Glutamatergic neuron (in vitro differentiated cells): ENCODE measurements around the gene NUP62. TPM values are rescaled to one million over a fixed set of nuclear protein-coding genes. Genes with fewer than 3 reads are reported as not detected.
A peak's percentile ranks its signal among the peaks of the same experiment; 100 is the strongest.

Experiments used
- DNase-seq: peaks from one replicate; pipeline ENCODE4 v3.0.0; 2022
- H3K27ac Mint-ChIP-seq: one replicate; pipeline ENCODE4 v1.8.0; 2020; ENCODE audit warnings: mild to moderate bottlenecking, mixed read lengths, inconsistent platforms; ENCODE audit not compliant: unreplicated experiment
- H3K27me3 Mint-ChIP-seq: one replicate; pipeline ENCODE4 v1.8.0; 2020; ENCODE audit warnings: mild to moderate bottlenecking, moderate library complexity, mixed read lengths, inconsistent platforms; ENCODE audit not compliant: unreplicated experiment
- H3K36me3 Mint-ChIP-seq: one replicate; pipeline ENCODE4 v1.8.0; 2020; ENCODE audit warnings: mild to moderate bottlenecking, mixed read lengths, inconsistent platforms; ENCODE audit not compliant: unreplicated experiment
- H3K4me1 Mint-ChIP-seq: one replicate; pipeline ENCODE4 v1.8.0; 2020; ENCODE audit warnings: mild to moderate bottlenecking, low read depth, mixed read lengths, inconsistent platforms; ENCODE audit not compliant: unreplicated experiment
- H3K4me3 Mint-ChIP-seq: one replicate; pipeline ENCODE4 v1.8.0; 2020; ENCODE audit warnings: mild to moderate bottlenecking, mixed read lengths, inconsistent platforms; ENCODE audit not compliant: unreplicated experiment
- H3K9me3 Mint-ChIP-seq: one replicate; pipeline ENCODE4 v1.8.0; 2020; ENCODE audit warnings: mild to moderate bottlenecking, moderate library complexity, mixed read lengths, inconsistent platforms; ENCODE audit not compliant: unreplicated experiment
- CTCF ChIP-seq: fragments of 200-600 bp; sonication (generic); IDR thresholded peaks from one replicate; pipeline ENCODE4 v1.5.0; 2021; ENCODE audit not compliant: partially characterized antibody, unreplicated experiment
- total RNA-seq: library from RNA; stranded (reverse); fragmentation: NEBNext Ultra II Directional; extraction: Animal tissue kit (Norgen Biotek cat#: 25700); gene quantifications from one replicate; pipeline ENCODE4 v1.2.1, GENCODE V29; 2021; ENCODE audit not compliant: unreplicated experiment

NUP62 gene
- total RNA-seq, 1 donor from 2014 or later, result 65.4 TPM

- H3K36me3 Mint-ChIP-seq, result no peaks in the 10 kb centered on the region
- H3K27ac Mint-ChIP-seq, result peak overlapping the region; percentile 93
- peaks cover 6% of the 10 kb centered on the region for H3K4me1 Mint-ChIP-seq
- H3K4me3 Mint-ChIP-seq, result peak overlapping the region; percentile 38
- no peak for TF ChIP-seq CTCF
- peak; percentile 69 for DNase-seq
- H3K9me3 Mint-ChIP-seq, result peaks cover 9% of the 10 kb centered on the region
- peaks cover 10% of the 10 kb centered on the region for H3K27me3 Mint-ChIP-seq
Measured at GRCh38 chr19:49889038-49889686, 40.1 kb downstream of the NUP62 start.

- DNase-seq, result peak; percentile 20
- H3K36me3 Mint-ChIP-seq, result peaks cover 1% of the 10 kb centered on the region
- no peak for TF ChIP-seq CTCF
- H3K4me1 Mint-ChIP-seq, result peaks cover 6% of the 10 kb centered on the region
- H3K27ac Mint-ChIP-seq, result peak overlapping the region; percentile 93
- H3K4me3 Mint-ChIP-seq, result peak overlapping the region; percentile 15
- peaks cover 9% of the 10 kb centered on the region for H3K27me3 Mint-ChIP-seq
- H3K9me3 Mint-ChIP-seq, result peaks cover 9% of the 10 kb centered on the region
Measured at GRCh38 chr19:49888510-49888824, 40.8 kb downstream of the NUP62 start.

GRCh38 chr19:49887665-49888509, 41.4 kb downstream of the NUP62 start:
- DNase-seq, result peak; percentile 21
- Mint-ChIP-seq H3K4me3 (no peak overlapping the region), H3K4me1 (peaks cover 6% of the 10 kb centered on the region), H3K9me3 (peaks cover 11% of the 10 kb centered on the region), H3K27me3 (peaks cover 8% of the 10 kb centered on the region), H3K27ac (no peak overlapping the region), H3K36me3 (peaks cover 6% of the 10 kb centered on the region)
- TF ChIP-seq CTCF, result no peak

GRCh38 chr19:49887037-49887664, 42.2 kb downstream of the NUP62 start:
- Mint-ChIP-seq H3K27ac (no peak overlapping the region), H3K27me3 (peaks cover 4% of the 10 kb centered on the region), H3K4me3 (no peak overlapping the region), H3K36me3 (peaks cover 6% of the 10 kb centered on the region), H3K4me1 (peaks cover 6% of the 10 kb centered on the region), H3K9me3 (peaks cover 11% of the 10 kb centered on the region)
- DNase-seq, result peak; percentile 11
- TF ChIP-seq CTCF, result no peak

GRCh38 chr19:49884760-49885159, 44.5 kb downstream of the NUP62 start:
- H3K36me3 Mint-ChIP-seq, result peaks cover 6% of the 10 kb centered on the region
- H3K27ac Mint-ChIP-seq, result no peak overlapping the region
- H3K4me1 Mint-ChIP-seq, result peaks cover 3% of the 10 kb centered on the region
- TF ChIP-seq CTCF, result no peak
- peaks cover 9% of the 10 kb centered on the region for H3K9me3 Mint-ChIP-seq
- H3K27me3 Mint-ChIP-seq, result peaks cover 3% of the 10 kb centered on the region
- H3K4me3 Mint-ChIP-seq, result no peak overlapping the region
- DNase-seq, result no peak
